NB4 (cell line): ENCODE results near the gene C12orf60.

ENCODE experiments used
- POLR2A ChIP-seq: IDR thresholded peaks from 2 replicates; pipeline ENCODE4 v1.6.1; 2011; ENCODE audit warnings: mild to moderate bottlenecking; ENCODE audit not compliant: insufficient read length; ENCODE audit errors: extremely low read depth
- TF ChIP-seq, protein P1 (sequence below): IDR thresholded peaks from one replicate; pipeline ENCODE4 v1.5.1; 2012; ENCODE audit warnings: low read depth, low read length

DNA sequence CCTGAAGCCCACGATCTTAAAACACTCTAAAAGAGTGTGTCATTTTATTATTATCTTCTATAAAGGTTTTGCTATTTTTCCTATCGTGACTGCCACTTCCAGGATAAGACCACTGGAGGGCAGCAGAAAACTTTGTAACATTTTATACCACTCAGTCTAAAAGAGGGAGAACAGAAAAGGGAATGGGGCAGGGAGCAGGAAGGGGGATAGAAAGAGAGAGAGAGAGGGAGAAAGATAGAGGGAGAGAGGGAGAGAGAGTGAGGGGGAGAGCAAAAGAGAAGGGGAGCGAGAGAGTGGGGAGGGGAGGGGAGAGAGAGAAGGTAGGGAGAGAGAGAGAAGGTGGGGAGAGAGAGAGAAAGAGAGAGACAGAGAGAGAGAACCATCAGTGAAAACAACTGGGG is 41.9 kb downstream of the C12orf60 start:
- TF ChIP-seq, protein P1, sequence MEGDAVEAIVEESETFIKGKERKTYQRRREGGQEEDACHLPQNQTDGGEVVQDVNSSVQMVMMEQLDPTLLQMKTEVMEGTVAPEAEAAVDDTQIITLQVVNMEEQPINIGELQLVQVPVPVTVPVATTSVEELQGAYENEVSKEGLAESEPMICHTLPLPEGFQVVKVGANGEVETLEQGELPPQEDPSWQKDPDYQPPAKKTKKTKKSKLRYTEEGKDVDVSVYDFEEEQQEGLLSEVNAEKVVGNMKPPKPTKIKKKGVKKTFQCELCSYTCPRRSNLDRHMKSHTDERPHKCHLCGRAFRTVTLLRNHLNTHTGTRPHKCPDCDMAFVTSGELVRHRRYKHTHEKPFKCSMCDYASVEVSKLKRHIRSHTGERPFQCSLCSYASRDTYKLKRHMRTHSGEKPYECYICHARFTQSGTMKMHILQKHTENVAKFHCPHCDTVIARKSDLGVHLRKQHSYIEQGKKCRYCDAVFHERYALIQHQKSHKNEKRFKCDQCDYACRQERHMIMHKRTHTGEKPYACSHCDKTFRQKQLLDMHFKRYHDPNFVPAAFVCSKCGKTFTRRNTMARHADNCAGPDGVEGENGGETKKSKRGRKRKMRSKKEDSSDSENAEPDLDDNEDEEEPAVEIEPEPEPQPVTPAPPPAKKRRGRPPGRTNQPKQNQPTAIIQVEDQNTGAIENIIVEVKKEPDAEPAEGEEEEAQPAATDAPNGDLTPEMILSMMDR = peak; percentile 64
- TF ChIP-seq POLR2A = no peak
